Transverse colon (tissue), 3 donors: ENCODE data around the gene ARHGAP8.
"Not testable (repeated sequence)": the region's sequence is repeated elsewhere in the genome, so short reads cannot be mapped to it uniquely, and the experiment has no call there.

Experiments
- CTCF ChIP-seq, 5 experiments: fragments of 200-600 bp in 3 of 5; fragments of 450-650 bp in 2 of 5; sonication (generic) in 3 of 5; IDR thresholded peaks; 1 replicate in 2 of 5; 2 replicates in 3 of 5; pipeline ENCODE4 v1.5.1; 2016 to 2017; ENCODE audit warnings: antibody characterized with exemption in 5 of 5, inconsistent platforms in 3 of 5, mild to moderate bottlenecking in 2 of 5, moderate library complexity in 1 of 5
- POLR2A ChIP-seq: fragments of 450-650 bp; IDR thresholded peaks from one replicate; pipeline ENCODE4 v1.6.1; 2016; ENCODE audit warnings: antibody characterized with exemption, mild to moderate bottlenecking, moderate library complexity

GRCh38 chr22:44747784-44748127, 4.6 kb upstream of the ARHGAP8 start:
- TF ChIP-seq CTCF (IDR thresholded peaks at IDR 0.05); POLR2A: not testable (repeated sequence)
